ENCODE results near the gene MKKS. TPM values are rescaled to one million over a fixed set of nuclear protein-coding genes. Genes with fewer than 3 reads are reported as not detected.

Gene MKKS
- 33.2 TPM for total RNA-seq

GRCh38 chr20:10433623-10434466 is at the start of gene MKKS:
TSS of gene MKKS (minus strand) at chr20:10434222. CDS start at chr20:10413514, 20,708 bp downstream.
- DNase-seq (ENCODE audit: low spot score), result peak; percentile 92

GRCh38 chr20:10483691-10484090 is 49.7 kb upstream of the MKKS start:
- DNase-seq (ENCODE audit: low spot score), result no peak

- no peak for DNase-seq (ENCODE audit: low spot score)
Measured at GRCh38 chr20:10481676-10482075, 47.7 kb upstream of the MKKS start.

GRCh38 chr20:10478930-10479329 is 44.9 kb upstream of the MKKS start:
- DNase-seq (ENCODE audit: low spot score), result no peak

- no peak for DNase-seq (ENCODE audit: low spot score)
Measured at GRCh38 chr20:10478205-10478604, 44.2 kb upstream of the MKKS start.

GRCh38 chr20:10476319-10476724 is 42.3 kb upstream of the MKKS start:
- no peak for DNase-seq (ENCODE audit: low spot score)

- DNase-seq (ENCODE audit: low spot score), result no peak
Measured at GRCh38 chr20:10475225-10475624, 41.2 kb upstream of the MKKS start.

GRCh38 chr20:10474606-10475184 is 40.7 kb upstream of the MKKS start:
- peak; percentile 15 for DNase-seq (ENCODE audit: low spot score)

GRCh38 chr20:10472871-10473270 is 38.8 kb upstream of the MKKS start:
- DNase-seq (ENCODE audit: low spot score), result no peak

GRCh38 chr20:10470276-10470675 is 36.3 kb upstream of the MKKS start:
- no peak for DNase-seq (ENCODE audit: low spot score)

GRCh38 chr20:10469599-10469998 is 35.6 kb upstream of the MKKS start:
- peak; percentile 49 for DNase-seq (ENCODE audit: low spot score)

- DNase-seq (ENCODE audit: low spot score), result no peak
Measured at GRCh38 chr20:10469056-10469455, 35.0 kb upstream of the MKKS start.

- no peak for DNase-seq (ENCODE audit: low spot score)
Measured at GRCh38 chr20:10468340-10468845, 34.4 kb upstream of the MKKS start.

GRCh38 chr20:10467681-10468339 is 33.8 kb upstream of the MKKS start:
- DNase-seq (ENCODE audit: low spot score), result no peak

GRCh38 chr20:10466855-10467254 is 32.8 kb upstream of the MKKS start:
- no peak for DNase-seq (ENCODE audit: low spot score)

GRCh38 chr20:10466325-10466724 is 32.3 kb upstream of the MKKS start:
- no peak for DNase-seq (ENCODE audit: low spot score)

GRCh38 chr20:10465135-10465534 is 31.1 kb upstream of the MKKS start:
- no peak for DNase-seq (ENCODE audit: low spot score)

- no peak for DNase-seq (ENCODE audit: low spot score)
Measured at GRCh38 chr20:10463622-10464021, 29.6 kb upstream of the MKKS start.

- no peak for DNase-seq (ENCODE audit: low spot score)
Measured at GRCh38 chr20:10462516-10462915, 28.5 kb upstream of the MKKS start.

- no peak for DNase-seq (ENCODE audit: low spot score)
Measured at GRCh38 chr20:10461495-10461894, 27.5 kb upstream of the MKKS start.

GRCh38 chr20:10454151-10454750 is 20.2 kb upstream of the MKKS start:
- no peak for DNase-seq (ENCODE audit: low spot score)

- DNase-seq (ENCODE audit: low spot score), result no peak
Measured at GRCh38 chr20:10453241-10453640, 19.2 kb upstream of the MKKS start.
